ENCODE results near the gene MGAT5B.

DNA sequence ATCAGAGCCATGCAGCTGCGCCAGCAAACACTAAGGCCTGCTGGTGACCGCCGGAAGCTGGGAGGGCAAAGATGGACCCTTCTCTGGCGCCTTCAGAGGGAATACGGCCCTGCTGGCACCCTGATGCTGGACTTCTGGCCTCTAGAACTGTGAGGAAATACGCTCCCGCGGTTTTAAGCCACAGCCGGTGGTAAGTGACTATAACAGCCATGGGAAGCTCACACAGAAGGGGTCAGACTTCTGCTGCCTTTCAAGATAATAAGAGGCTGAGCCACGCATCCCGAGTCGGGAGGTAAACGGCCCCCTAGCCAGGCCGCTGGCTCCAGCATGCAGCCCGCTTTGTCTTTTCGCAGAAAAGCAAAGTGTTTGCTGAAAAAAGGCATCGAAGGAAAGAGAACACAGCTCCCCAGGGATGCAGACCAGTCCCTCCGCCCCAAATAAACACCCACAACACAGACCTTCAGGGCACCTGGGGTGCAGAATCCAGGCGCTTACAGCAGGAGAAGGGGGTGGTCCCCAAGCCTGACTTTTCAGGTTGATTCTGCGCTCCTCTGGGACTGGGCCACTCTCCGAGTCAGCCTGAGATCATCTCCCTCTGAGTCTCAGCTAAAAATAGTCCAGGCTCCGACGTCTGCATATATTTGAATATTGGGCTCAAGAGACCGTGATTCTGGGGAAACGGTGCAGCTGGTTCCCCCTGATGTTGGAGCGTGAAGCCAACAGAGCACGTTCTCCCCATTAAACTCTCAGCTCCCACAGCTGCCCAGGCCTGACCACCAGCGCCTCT, 89.7 kb downstream of the MGAT5B start:
- TF ChIP-seq, protein P1, sequence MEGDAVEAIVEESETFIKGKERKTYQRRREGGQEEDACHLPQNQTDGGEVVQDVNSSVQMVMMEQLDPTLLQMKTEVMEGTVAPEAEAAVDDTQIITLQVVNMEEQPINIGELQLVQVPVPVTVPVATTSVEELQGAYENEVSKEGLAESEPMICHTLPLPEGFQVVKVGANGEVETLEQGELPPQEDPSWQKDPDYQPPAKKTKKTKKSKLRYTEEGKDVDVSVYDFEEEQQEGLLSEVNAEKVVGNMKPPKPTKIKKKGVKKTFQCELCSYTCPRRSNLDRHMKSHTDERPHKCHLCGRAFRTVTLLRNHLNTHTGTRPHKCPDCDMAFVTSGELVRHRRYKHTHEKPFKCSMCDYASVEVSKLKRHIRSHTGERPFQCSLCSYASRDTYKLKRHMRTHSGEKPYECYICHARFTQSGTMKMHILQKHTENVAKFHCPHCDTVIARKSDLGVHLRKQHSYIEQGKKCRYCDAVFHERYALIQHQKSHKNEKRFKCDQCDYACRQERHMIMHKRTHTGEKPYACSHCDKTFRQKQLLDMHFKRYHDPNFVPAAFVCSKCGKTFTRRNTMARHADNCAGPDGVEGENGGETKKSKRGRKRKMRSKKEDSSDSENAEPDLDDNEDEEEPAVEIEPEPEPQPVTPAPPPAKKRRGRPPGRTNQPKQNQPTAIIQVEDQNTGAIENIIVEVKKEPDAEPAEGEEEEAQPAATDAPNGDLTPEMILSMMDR (IDR thresholded peaks at IDR 0.05), result no peak
- TF ChIP-seq POLR2A (IDR thresholded peaks at IDR 0.05), result no peak

Data from tibial nerve (tissue), 3 donors.